Measurements from ENCODE around the gene VEGFB.
A peak's percentile ranks its signal among the peaks of the same experiment; 100 is the strongest.

Gene VEGFB, protein sequence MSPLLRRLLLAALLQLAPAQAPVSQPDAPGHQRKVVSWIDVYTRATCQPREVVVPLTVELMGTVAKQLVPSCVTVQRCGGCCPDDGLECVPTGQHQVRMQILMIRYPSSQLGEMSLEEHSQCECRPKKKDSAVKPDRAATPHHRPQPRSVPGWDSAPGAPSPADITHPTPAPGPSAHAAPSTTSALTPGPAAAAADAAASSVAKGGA

GRCh38 chr11:64233913-64234586, at the start of gene VEGFB:
Gene VEGFB (plus strand): TSS chr11:64234584. CDS start chr11:64234834, 250 bp downstream.
- peak; percentile 89 for DNase-seq

DNA sequence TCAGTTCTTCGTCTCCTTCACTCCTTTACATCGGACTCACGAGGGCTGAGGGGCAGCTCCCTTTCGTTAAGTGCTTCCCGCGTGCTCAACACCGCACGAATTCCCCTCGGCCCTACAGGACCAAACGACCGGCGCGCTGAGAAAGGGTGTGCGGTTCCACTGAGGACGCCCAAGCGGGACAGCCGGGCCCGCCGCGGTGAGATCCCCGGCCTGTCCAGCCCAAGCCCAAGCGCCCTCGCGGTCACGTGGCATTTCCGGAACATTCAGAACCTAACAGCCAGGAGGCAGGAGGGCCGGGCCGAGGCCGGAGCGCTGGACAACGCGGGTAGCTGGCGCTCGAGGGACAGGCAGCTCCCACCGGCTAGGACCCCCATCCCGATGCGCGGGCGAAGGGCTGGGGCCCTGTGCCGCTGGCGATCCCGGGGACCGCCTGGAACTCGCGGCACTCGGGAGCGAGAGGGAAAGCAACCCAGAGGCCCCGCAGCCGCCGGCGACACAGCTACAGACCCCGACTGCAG, 49.1 kb upstream of the VEGFB start:
- DNase-seq = peak; percentile 73

- DNase-seq = peak; percentile 100
These were observed 48.5 kb upstream of the VEGFB start, which contains the start of gene STIP1 for GRCh38 chr11:64185693-64186491. Gene STIP1 (plus strand): TSS chr11:64186171. CDS start chr11:64186262, 91 bp downstream.

DNA sequence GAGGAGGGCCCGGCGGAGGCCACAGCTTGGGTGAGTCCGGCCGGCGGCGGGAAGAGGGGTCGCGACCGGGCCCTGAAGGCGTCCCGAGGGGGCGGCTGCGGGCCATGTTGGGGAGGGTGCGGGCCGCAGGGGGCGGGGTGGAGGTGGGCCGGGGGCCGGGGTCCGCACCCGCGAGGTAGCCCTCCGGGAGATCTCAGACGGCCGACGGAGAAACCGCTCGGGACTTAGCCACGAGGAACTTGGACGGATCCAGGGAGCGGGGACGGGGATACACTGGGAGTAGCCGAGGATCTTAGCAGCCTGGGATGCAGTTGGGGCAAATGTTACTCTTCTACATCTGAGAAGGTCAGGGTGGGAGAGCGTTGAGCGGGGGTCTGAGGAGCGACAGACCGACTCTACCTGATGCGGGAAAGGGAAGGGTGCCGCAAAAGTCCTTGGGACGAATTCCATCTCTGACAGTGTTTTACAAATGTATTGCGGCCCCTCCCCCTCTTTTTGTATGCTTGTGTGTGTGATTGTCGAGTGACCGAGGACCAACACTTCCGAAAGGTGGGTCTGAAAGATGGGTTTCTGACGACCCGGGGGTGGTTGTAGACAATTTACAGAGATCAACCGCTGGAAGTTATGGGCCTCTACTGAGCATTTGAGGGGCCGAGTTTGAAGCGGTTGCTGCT, 47.8 kb upstream of the VEGFB start:
- DNase-seq = peak; percentile 30

DNA sequence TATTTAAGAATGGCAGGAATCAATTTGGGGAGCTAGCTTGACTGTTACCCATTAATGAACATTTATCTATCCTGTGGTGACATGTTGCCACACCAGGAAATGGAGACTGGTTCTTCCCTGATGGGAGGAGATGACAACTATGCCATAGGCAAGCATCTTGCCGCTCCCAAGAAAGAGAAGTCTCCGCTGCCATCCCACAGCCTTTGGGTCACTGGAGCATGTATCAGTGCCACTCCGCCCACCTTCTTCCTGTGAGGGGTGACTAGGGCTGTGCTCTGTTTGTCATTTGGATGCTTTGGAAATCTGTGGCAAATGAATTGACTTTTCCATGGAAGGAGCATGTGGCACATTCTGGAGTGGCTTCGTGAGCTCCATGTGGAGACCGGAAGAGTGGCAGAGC, 42.0 kb upstream of the VEGFB start:
- no peak for DNase-seq

DNA sequence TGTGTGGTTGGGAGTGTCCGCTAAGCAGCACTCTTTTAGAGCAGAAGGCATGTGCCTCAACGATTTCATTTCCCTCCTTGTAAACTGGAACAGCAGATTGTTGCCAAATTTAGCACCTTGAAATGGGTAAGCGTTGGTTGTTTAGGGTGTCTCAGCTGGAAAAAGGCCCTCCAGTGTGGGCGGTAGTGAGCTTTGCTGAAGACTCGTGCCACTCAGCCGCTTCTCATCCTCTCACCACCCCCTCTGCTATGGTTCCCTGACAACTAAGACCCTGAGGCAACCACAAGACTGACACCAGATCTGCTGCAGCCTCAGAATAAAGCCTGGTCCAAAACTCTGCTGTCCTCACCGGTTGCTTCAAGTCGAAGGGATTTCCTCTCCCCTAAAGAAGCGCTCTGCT, 37.8 kb upstream of the VEGFB start:
- DNase-seq = no peak

- DNase-seq = no peak
These were observed 35.9 kb upstream of the VEGFB start for GRCh38 chr11:64198511-64198910.

GRCh38 chr11:64201543-64201942, 32.8 kb upstream of the VEGFB start:
- DNase-seq = no peak

DNA sequence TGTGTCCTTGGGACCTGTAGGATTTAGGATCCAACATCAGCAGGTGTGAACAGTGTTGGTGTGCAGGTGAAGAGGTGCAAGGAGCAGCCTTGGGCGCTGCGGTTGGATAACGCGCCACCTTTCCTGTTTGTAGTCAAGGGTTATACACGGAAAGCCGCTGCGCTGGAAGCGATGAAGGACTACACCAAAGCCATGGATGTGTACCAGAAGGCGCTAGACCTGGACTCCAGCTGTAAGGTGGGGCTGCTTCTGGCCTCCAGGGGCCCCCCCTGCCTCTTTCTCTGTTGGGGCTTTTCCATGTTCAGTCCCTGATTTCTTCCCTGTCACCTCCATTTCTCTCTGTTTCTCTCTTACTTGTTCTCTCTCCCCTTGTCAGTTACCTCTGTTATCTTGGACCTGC, 31.4 kb upstream of the VEGFB start:
- no peak for DNase-seq

- DNase-seq = no peak
These were observed 30.8 kb upstream of the VEGFB start for GRCh38 chr11:64203421-64204079.

DNA sequence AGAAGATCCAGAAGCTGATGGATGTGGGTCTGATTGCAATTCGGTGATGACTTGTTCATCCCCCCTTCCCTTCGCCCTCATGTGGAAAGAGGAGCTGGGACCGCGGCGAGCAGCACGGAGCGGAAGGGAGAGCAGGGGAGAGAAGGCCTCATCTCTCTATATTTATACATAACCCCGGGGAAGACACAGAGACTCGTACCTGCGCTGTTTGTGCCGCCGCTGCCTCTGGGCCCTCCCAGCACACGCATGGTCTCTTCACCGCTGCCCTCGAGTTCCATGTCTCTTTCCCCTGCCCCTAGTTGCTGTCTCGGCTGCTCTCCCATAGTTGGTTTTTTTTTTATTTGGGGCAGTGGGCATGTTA, 30.3 kb upstream of the VEGFB start:
- DNase-seq = no peak

- DNase-seq = peak; percentile 97
These were observed 29.9 kb upstream of the VEGFB start for GRCh38 chr11:64204464-64204989.

- peak; percentile 32 for DNase-seq
These were observed 27.7 kb upstream of the VEGFB start, which contains the start of gene FERMT3 for GRCh38 chr11:64206457-64207255. Gene FERMT3 (plus strand): TSS chr11:64206721. CDS start chr11:64207365, 644 bp downstream.

- DNase-seq = peak; percentile 23
These were observed 26.9 kb upstream of the VEGFB start for GRCh38 chr11:64207256-64208085.

- DNase-seq = no peak
These were observed 26.1 kb upstream of the VEGFB start for GRCh38 chr11:64208086-64208795.

DNA sequence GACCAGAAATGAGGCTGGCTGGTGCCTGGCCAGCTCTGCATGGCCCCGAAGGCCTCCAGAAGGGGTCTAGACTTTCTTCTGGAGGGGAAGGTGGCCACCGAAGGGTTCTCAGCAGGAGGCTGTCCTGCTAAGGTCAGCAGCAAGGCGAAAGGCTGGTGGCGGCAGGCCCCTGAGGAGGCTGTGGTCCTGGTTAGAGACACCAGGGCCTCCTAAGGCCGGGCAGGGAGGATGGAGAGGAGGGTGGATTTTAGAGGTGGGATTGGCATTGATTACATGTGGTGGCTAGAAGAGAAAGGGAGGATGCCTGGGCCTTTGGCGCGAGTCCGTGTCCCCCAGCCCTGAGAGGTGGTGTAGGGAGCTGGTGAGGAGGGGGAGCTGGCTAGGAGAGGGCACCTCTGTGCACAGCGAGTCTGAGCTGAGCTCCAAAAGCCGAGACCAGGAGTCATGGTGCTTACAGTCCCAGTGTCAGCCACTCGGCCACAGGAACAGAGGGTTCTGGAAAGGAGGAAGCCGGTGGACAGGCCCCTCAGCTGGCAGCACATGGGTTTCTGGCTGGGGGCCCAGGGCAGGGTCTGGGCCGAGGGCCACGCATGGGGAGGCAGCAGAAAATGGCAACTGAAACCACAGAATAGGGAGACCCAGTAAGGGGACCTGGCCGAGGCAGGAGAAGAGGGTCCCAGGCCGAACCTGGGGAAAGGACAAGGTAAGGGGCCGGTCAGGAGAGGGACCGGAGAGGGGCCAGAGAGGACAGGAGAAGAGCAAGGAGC, 25.4 kb upstream of the VEGFB start:
- no peak for DNase-seq

GRCh38 chr11:64209563-64209843, 24.9 kb upstream of the VEGFB start:
- DNase-seq = no peak

- DNase-seq = no peak
These were observed 23.9 kb upstream of the VEGFB start for GRCh38 chr11:64210301-64211020.

Measured in RPMI8226 (cell line).